ENCODE results near the gene PPP2R3B. TPM values are rescaled to one million over a fixed set of nuclear protein-coding genes. Genes with fewer than 3 reads are reported as not detected.

Gene PPP2R3B
- total RNA-seq, 1 donor from 2014 or later: 38.3 TPM

- TF ChIP-seq CTCF (conservative IDR thresholded peaks at IDR 0.05; ENCODE audit: low read depth, low read length): no peak
- no peak overlapping the region for H3K4me3 ChIP-seq (ENCODE audit: low read depth, low read length)
- no peak for DNase-seq (ENCODE audit: low read depth)
Observed at GRCh38 chrX:369563-370101, 17.1 kb downstream of the PPP2R3B start.

GRCh38 chrX:368811-369562 lies 17.7 kb downstream of the PPP2R3B start:
- no peak for DNase-seq (ENCODE audit: low read depth)
- H3K4me3 ChIP-seq (ENCODE audit: low read depth, low read length): no peak overlapping the region
- no peak for TF ChIP-seq CTCF (conservative IDR thresholded peaks at IDR 0.05; ENCODE audit: low read depth, low read length)

GRCh38 chrX:367866-368265 lies 18.8 kb downstream of the PPP2R3B start:
- H3K4me3 ChIP-seq (ENCODE audit: low read depth, low read length): no peak overlapping the region
- DNase-seq (ENCODE audit: low read depth): no peak
- TF ChIP-seq CTCF (conservative IDR thresholded peaks at IDR 0.05; ENCODE audit: low read depth, low read length): no peak

DNA sequence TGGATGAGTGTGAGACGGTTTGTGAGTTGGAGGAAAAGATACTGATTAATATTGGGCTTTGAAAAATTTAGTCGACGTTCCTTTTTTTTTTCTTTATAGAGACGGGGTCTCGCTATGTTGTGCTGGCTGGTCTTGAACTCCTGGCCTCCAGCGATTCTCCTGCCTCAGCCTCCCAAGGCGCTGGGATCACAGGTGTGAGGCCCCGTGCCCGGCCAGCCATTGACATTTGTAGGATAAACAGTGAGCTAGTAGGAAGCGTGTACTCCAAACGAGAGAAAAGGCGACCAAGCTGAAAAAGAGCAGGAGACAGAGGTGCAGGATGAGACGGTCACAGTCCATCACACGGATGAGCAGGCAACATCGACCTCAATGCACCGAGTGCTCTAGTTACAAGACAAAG lies 19.4 kb downstream of the PPP2R3B start:
- TF ChIP-seq CTCF (conservative IDR thresholded peaks at IDR 0.05; ENCODE audit: low read depth, low read length): no peak
- no peak overlapping the region for H3K4me3 ChIP-seq (ENCODE audit: low read depth, low read length)
- DNase-seq (ENCODE audit: low read depth): no peak

- no peak for DNase-seq (ENCODE audit: low read depth)
- no peak overlapping the region for H3K4me3 ChIP-seq (ENCODE audit: low read depth, low read length)
- no peak for TF ChIP-seq CTCF (conservative IDR thresholded peaks at IDR 0.05; ENCODE audit: low read depth, low read length)
Observed at GRCh38 chrX:363621-364375, 22.9 kb downstream of the PPP2R3B start.

- DNase-seq (ENCODE audit: low read depth): no peak
- TF ChIP-seq CTCF (conservative IDR thresholded peaks at IDR 0.05; ENCODE audit: low read depth, low read length): no peak
- H3K4me3 ChIP-seq (ENCODE audit: low read depth, low read length): no peak overlapping the region
Observed at GRCh38 chrX:362937-363620, 23.6 kb downstream of the PPP2R3B start.
